HG02973 (cell line): Measurements from ENCODE around the gene RBMXL3.
"Not testable (repeated sequence)": the region's sequence is repeated elsewhere in the genome, so short reads cannot be mapped to it uniquely, and the experiment has no call there.

Source experiments
- ATAC-seq: cut with Tn5 transposase; IDR thresholded peaks from one replicate; pipeline ENCODE4 v1.9.1; 2021; ENCODE audit warnings: moderate library complexity; ENCODE audit not compliant: unreplicated experiment

RBMXL3 gene

DNA sequence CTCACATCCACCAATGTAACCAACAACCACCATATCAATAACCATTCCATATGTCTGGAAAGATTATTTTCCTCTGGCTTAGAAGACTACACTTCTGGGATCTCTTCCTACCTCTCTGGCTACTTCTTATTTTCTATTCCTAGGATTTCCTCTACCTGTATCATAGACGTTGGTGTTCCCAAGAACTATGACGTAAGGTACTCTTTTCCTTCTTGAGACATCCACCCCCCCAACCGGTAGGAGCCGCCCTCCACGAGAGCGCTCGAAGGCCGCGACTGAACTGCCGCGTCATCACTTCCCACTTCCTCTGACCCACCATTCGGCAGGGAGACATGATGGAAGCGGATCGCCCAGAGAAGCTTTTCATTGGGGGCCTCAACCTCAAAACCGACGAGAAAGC lies at the start of gene RBMXL3:
Gene RBMXL3 (plus strand): TSS at position 301 of the 400 bp plus-strand sequence. CDS start 32 bp downstream, at position 333.
- no peak for ATAC-seq

DNA sequence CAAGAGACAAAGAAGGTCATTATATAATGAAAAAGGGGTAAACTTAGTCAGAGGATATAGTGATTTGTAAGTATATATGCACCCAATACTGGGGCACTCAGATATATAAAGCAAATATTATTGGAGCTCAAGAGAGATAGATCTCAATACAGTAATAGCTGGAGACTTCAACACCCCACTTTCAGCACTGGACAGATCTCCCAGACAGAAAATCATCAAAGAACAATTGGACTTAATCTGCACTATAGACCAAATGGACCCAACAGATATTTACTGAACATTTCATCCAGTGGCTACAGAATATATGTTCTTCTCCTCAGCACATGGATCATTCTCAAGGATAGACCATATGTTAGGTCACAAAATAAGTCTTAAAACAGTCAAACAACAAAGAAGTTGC lies 47.2 kb upstream of the RBMXL3 start:
- no peak for ATAC-seq

- no peak for ATAC-seq
Measured at GRCh38 chrX:115147220-115147619, 42.0 kb upstream of the RBMXL3 start.

GRCh38 chrX:115173181-115173580 lies 16.0 kb upstream of the RBMXL3 start:
- no peak for ATAC-seq

GRCh38 chrX:115174548-115174947 lies 14.7 kb upstream of the RBMXL3 start:
- ATAC-seq, result no peak

DNA sequence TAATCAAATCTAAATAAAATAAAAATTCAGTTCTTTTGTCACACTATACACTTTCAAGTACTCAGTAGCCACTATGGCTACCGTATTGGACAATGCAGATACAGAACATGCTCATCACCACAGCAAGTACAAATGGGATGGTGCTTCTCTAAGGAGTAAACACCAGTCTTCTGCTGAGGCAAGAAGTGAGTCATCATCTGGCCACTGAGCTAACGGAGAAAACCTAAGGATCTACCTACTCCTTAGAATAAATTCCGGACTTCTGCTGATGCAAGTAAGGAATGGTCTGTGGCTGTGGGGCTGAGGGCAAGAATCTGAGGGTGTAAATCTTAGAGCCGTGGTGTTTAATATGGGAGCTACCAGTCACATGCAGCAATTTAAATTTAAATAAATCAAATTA lies 11.3 kb upstream of the RBMXL3 start:
- ATAC-seq, result no peak

DNA sequence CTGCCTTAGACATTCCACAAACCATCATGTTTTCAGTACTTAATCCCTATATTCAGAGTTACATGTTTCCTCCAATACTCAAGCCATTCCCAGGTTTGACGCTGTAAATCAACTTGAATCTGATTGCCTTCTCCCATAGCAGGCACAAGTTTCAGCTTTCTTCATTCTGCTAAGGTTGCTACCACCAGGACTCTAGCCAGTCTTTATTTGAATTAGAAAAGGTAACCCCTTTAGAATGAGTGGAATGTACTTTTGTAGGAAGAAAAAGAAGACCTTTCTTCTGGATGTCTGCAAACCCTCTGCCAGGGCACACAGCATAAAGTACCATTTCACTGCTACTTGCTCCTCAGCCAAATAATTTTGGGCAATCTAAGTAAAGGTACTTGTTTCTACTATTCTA lies 10.7 kb upstream of the RBMXL3 start:
- ATAC-seq, result no peak

- ATAC-seq, result no peak
Measured at GRCh38 chrX:115183980-115184379, 5.2 kb upstream of the RBMXL3 start.

GRCh38 chrX:115189646-115190635 lies 731 bp downstream of the RBMXL3 start:
- ATAC-seq, result no peak

DNA sequence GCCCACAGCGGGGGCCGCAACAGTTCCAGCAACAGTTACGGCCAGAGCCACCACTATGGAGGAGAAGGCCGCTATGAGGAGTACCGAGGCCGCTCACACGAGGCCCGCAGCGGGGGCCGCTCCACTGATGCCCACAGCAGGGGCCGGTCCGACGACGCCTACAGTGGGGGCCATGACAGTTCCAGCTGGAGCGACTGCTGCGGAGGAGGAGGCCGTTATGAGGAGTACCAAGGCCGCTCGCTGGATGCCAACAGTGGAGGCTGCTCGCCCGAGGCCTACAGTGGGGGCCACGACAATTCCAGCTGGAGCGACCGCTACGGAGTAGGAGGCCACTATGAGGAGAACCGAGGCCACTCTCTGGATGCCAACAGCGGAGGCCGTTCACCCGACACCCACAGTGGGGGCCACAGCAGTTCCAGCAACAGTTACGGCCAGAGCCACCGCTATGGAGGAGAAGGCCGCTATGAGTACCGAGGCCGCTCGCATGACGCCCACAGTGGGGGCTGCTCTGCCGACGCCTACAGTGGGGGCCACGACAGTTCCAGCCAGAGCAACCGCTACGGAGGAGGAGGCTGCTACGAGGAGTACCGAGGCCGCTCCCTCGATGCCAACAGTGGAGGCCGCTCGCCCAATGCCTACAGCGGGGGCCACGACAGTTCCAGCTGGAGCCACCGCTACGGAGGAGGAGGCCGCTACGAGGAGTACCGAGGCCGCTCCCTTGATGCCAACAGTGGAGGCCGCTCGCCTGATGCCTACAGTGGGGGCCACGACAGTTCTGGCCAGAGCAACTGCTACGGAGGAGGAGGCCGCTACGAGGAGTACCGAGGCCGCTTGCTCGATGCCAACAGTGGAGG lies 1.7 kb downstream of the RBMXL3 start:
- no peak for ATAC-seq

DNA sequence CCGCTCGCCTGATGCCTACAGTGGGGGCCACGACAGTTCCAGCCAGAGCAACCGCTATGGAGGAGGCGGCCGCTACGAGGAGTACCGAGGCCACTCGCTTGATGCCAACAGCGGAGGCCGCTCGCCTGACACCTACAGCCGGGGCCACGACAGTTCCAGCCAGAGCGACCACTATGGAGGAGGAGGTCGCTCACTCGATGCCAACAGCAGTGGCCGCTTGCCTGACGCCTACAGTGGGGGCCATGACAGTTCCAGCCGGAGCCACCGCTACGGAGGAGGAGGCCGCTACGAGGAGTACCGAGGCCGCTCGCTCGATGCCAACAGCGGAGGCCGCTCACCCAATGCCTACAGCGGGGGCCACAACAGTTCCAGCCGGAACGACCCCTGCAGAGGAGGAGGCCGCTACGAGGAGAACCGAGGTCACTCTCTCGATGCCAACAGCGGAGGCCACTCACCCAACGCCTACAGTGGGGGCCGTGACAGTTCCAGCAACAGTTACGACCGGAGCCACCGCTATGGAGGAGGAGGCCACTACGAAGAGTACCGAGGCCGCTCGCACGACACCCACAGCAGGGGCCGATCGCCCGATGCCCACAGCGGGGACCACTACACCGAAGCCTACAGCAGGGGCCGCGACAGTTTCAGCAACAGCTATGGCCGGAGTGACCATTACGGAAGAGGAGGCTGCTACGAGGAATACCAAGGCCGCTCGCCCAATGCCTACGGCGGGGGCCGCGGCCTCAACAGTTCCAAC lies 2.5 kb downstream of the RBMXL3 start:
- ATAC-seq, result no peak

- no peak for ATAC-seq
Measured at GRCh38 chrX:115192244-115192700, 3.1 kb downstream of the RBMXL3 start.

DNA sequence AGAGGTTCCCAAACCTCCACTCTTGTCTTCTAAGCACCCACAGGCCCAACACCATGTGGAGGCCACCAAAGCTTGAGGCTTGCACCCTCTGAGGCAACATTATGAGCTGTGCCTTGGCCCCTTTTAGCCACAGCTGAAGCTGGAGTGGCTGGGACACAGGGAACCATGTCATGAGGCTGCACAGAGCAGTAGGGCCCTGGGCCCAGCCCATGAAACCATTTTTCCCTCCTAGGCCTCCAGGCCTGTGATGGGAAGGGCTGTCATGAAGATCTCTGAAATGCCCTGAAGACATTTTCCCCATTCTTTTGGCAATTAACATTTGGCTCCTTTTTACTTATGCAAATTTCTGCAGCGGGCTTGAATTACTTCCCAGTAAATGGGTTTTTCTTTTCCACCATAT lies 14.8 kb downstream of the RBMXL3 start:
- no peak for ATAC-seq

GRCh38 chrX:115209547-115209946 lies 20.3 kb downstream of the RBMXL3 start:
- not testable (repeated sequence) for ATAC-seq

- no peak for ATAC-seq
Measured at GRCh38 chrX:115214151-115214550, 24.9 kb downstream of the RBMXL3 start.

DNA sequence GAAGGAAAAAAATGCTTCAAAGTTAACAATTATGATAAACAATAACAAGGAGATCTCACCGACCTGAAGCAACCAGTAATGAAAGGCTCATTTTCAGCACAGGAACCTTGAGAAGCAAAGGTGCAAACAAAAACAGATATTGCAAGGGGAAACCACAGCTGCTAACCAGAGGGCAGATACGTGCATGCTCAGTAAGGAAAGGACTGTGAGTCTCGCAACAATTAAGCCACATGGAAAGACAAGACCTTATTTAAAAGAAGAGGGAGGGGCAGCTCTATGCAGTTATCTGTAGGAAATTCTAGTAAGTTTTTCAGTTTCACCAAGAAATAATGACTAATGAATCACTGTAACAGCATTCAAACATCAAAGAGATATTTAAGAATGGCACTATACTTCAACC lies 25.4 kb downstream of the RBMXL3 start:
- no peak for ATAC-seq

GRCh38 chrX:115217346-115217745 lies 28.1 kb downstream of the RBMXL3 start:
- ATAC-seq, result not testable (repeated sequence)

- ATAC-seq, result no peak
Measured at GRCh38 chrX:115226929-115227328, 37.7 kb downstream of the RBMXL3 start.

GRCh38 chrX:115229337-115230003 lies 40.3 kb downstream of the RBMXL3 start:
- no peak for ATAC-seq

DNA sequence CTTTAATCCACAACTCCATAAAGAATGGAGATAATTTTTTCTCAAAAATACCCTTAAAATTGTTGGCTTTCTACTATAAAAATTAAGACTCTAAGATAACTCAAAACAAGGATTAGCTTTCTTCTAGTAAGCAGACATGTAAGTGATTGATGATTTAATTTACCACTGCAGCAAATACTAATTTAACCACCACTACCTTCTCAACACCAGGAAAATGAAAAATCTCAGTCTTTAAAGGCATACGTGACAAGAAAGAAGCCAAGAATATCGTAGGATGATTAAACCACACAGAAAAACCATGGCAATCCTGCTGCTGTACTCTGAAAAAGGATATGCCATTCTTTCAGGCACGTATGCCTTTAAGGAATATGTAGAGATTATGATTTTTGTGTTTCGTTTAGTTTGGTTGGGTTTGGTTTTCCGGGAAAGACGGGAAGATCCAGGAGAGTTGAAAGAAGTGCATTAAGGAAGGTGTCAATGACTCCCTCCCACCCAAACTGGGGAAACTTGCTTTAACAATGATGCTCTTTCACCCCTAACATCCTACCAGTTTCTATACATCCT lies 43.8 kb downstream of the RBMXL3 start:
- ATAC-seq, result no peak
